ENCODE results near the gene GALR1.

DNA sequence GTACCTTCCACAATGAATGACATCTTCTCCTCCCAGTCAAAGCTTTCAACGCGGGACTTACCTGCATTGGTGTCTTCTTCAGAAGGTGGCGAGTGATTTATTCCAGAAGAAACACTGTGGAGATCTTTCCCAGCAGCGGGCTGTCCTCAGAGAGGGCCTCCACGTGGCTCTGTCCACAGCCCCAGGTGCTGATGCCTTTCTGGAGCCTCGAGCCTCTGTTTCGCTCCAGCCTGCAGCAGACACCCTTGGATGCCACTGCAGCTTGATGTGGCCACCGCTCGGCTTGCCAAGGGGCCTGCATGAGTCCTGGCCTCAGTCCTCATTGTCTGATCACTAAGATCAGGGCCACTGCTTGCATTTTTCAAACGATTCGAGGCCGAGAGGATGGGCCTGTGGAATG lies 46.6 kb upstream of the GALR1 start:
- TF ChIP-seq, protein P1, sequence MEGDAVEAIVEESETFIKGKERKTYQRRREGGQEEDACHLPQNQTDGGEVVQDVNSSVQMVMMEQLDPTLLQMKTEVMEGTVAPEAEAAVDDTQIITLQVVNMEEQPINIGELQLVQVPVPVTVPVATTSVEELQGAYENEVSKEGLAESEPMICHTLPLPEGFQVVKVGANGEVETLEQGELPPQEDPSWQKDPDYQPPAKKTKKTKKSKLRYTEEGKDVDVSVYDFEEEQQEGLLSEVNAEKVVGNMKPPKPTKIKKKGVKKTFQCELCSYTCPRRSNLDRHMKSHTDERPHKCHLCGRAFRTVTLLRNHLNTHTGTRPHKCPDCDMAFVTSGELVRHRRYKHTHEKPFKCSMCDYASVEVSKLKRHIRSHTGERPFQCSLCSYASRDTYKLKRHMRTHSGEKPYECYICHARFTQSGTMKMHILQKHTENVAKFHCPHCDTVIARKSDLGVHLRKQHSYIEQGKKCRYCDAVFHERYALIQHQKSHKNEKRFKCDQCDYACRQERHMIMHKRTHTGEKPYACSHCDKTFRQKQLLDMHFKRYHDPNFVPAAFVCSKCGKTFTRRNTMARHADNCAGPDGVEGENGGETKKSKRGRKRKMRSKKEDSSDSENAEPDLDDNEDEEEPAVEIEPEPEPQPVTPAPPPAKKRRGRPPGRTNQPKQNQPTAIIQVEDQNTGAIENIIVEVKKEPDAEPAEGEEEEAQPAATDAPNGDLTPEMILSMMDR (conservative IDR thresholded peaks at IDR 0.05 in 1 of 2, IDR thresholded peaks at IDR 0.05 in 1 of 2; ENCODE audit: extremely low read depth in 1 of 2, insufficient read depth in 1 of 2, low read depth in 1 of 2, low read length in 2 of 2) = no peak
- no peak for TF ChIP-seq EZH2 (IDR thresholded peaks at IDR 0.05; ENCODE audit: borderline replicate concordance, low read length)
